Keratinocyte (primary cell): ENCODE data around the gene FLNC. TPM values are rescaled to one million over a fixed set of nuclear protein-coding genes. Genes with fewer than 3 reads are reported as not detected.

Experiments
- DNase-seq: peaks from one replicate; pipeline ENCODE4 v3.0.0-alpha.2; 2011; ENCODE audit warnings: low read depth, missing footprints, low spot score
- FAIRE-seq: peaks from 2 replicates; lab custom pipeline; 2011; peaks lifted over from hg19 to GRCh38; lab: Jason Lieb, UNC
- H2AFZ ChIP-seq: 2 replicates; pipeline ENCODE4 v1.6.0; 2012; ENCODE audit warnings: low read length, control low read depth, inconsistent platforms; ENCODE audit not compliant: control insufficient read depth
- H3K27ac ChIP-seq: 2 replicates; pipeline ENCODE4 v1.5.1; 2011; ENCODE audit warnings: low read length; ENCODE audit not compliant: control insufficient read depth, insufficient read depth
- H3K27me3 ChIP-seq: 3 replicates; pipeline ENCODE4 v1.6.0; 2011; ENCODE audit warnings: low read length; ENCODE audit not compliant: control insufficient read depth, insufficient read depth; ENCODE audit errors: extremely low read depth
- H3K36me3 ChIP-seq, 2 experiments: 2 replicates in 1 of 2; 3 replicates in 1 of 2; pipeline ENCODE4 v1.5.1; 2011; ENCODE audit warnings: low read length in 2 of 2, mild to moderate bottlenecking in 1 of 2; ENCODE audit not compliant: control insufficient read depth in 2 of 2, insufficient read depth in 2 of 2; ENCODE audit errors: extremely low read depth in 1 of 2
- H3K4me1 ChIP-seq: 3 replicates; pipeline ENCODE4 v1.5.1; 2011; ENCODE audit warnings: low read length; ENCODE audit not compliant: control insufficient read depth, insufficient read depth; ENCODE audit errors: extremely low read depth
- H3K4me2 ChIP-seq: 3 replicates; pipeline ENCODE4 v1.6.0; 2011; ENCODE audit warnings: low read depth, low read length; ENCODE audit not compliant: control insufficient read depth, insufficient read depth; ENCODE audit errors: extremely low read depth
- H3K4me3 ChIP-seq, 3 experiments: fragments of 200-600 bp in 1 of 3; sonication (generic) in 1 of 3; 2 replicates in 2 of 3; 3 replicates in 1 of 3; pipeline ENCODE4 v1.5.1; 2011 to 2016; ENCODE audit warnings: low read length in 3 of 3, mild to moderate bottlenecking in 3 of 3, control low read depth in 2 of 3, inconsistent platforms in 1 of 3, low read depth in 1 of 3, mixed read lengths in 1 of 3, mixed run types in 1 of 3, moderate library complexity in 1 of 3; ENCODE audit not compliant: control insufficient read depth in 2 of 3, insufficient read depth in 2 of 3; ENCODE audit errors: extremely low read depth in 1 of 3
- H3K79me2 ChIP-seq: 2 replicates; pipeline ENCODE4 v1.6.0; 2012; ENCODE audit warnings: low read length; ENCODE audit not compliant: control insufficient read depth, insufficient read depth
- H3K9ac ChIP-seq: 3 replicates; pipeline ENCODE4 v1.6.0; 2011; ENCODE audit warnings: low read length; ENCODE audit not compliant: control insufficient read depth, insufficient read depth; ENCODE audit errors: extremely low read depth
- H3K9me1 ChIP-seq: 3 replicates; pipeline ENCODE4 v1.6.0; 2011; ENCODE audit warnings: low read length; ENCODE audit not compliant: control insufficient read depth, insufficient read depth; ENCODE audit errors: extremely low read depth
- H3K9me3 ChIP-seq: 2 replicates; pipeline ENCODE4 v1.5.1; 2012; ENCODE audit warnings: low read depth, low read length; ENCODE audit not compliant: control insufficient read depth
- H4K20me1 ChIP-seq: 3 replicates; pipeline ENCODE4 v1.6.0; 2011; ENCODE audit warnings: low read length; ENCODE audit not compliant: control insufficient read depth, insufficient read depth; ENCODE audit errors: extremely low read depth
- EZH2 ChIP-seq: IDR thresholded peaks from one replicate; pipeline ENCODE4 v1.6.1; 2012; ENCODE audit warnings: inconsistent platforms, mild to moderate bottlenecking, low read length, moderate library complexity
- dilution Hi-C: fragments of 300-500 bp; cut with MboI; formaldehyde crosslinking; loops from one replicate; pipeline ENCODE4 v1.7.0; 2020; ENCODE audit warnings: low sequenced_read_pairs; ENCODE audit not compliant: extremely low pct_ligation_motif_present
- polyA plus RNA-seq, 5 experiments: library from polyadenylated mRNA; depleted of rRNA in 3 of 5; stranded (reverse) in 3 of 5; stranded (forward) in 1 of 5; unstranded in 1 of 5; fragments of >200 nt; gene quantifications; 1 replicate in 1 of 5; 2 replicates in 3 of 5; 3 replicates in 1 of 5; pipeline versions ENCODE4 v1.2.1 to v1.2.3, GENCODE V29; 2011 to 2012; ENCODE audit warnings: missing spikeins in 2 of 5, low read depth in 1 of 5, low replicate concordance in 1 of 5
- TF ChIP-seq, protein P1 (sequence below), 3 experiments: IDR thresholded peaks in 1 of 3; conservative IDR thresholded peaks in 1 of 3; optimal IDR thresholded peaks in 1 of 3; 2 replicates in 2 of 3; 3 replicates in 1 of 3; pipeline versions ENCODE3 to v1.5.1; 2011; ENCODE audit warnings: low read length in 3 of 3, mild to moderate bottlenecking in 3 of 3, moderate library complexity in 2 of 3, control low read depth in 1 of 3, inconsistent platforms in 1 of 3; ENCODE audit not compliant: insufficient read depth in 2 of 3; ENCODE audit errors: extremely low read depth in 1 of 3

The FLNC gene
- polyA plus RNA-seq, 1 donor (not counting 4 experiments of a cell fraction or from before 2014, with no cell fraction given) = 0.03 TPM

GRCh38 chr7:128888756-128889095 lies 58.5 kb downstream of the FLNC start:
- dilution Hi-C loops = no loop called here
- no peaks in the 10 kb centered on the region for H3K27me3 ChIP-seq
- no peak for FAIRE-seq
- no peaks in the 10 kb centered on the region for H3K79me2 ChIP-seq
- no peak overlapping the region for H3K4me3 ChIP-seq
- no peaks in the 10 kb centered on the region for H3K36me3 ChIP-seq
- no peak overlapping the region for H3K9ac ChIP-seq
- no peak overlapping the region for H2AFZ ChIP-seq
- H4K20me1 ChIP-seq = no peaks in the 10 kb centered on the region
- no peak overlapping the region for H3K27ac ChIP-seq
- no peak overlapping the region for H3K4me2 ChIP-seq
- no peaks in the 10 kb centered on the region for H3K9me1 ChIP-seq
- H3K9me3 ChIP-seq = peaks cover 2% of the 10 kb centered on the region
- no peak for DNase-seq
- H3K4me1 ChIP-seq = peaks cover 25% of the 10 kb centered on the region
- no peak for TF ChIP-seq EZH2
- TF ChIP-seq, protein P1, sequence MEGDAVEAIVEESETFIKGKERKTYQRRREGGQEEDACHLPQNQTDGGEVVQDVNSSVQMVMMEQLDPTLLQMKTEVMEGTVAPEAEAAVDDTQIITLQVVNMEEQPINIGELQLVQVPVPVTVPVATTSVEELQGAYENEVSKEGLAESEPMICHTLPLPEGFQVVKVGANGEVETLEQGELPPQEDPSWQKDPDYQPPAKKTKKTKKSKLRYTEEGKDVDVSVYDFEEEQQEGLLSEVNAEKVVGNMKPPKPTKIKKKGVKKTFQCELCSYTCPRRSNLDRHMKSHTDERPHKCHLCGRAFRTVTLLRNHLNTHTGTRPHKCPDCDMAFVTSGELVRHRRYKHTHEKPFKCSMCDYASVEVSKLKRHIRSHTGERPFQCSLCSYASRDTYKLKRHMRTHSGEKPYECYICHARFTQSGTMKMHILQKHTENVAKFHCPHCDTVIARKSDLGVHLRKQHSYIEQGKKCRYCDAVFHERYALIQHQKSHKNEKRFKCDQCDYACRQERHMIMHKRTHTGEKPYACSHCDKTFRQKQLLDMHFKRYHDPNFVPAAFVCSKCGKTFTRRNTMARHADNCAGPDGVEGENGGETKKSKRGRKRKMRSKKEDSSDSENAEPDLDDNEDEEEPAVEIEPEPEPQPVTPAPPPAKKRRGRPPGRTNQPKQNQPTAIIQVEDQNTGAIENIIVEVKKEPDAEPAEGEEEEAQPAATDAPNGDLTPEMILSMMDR (optimal IDR thresholded peaks at IDR 0.05 in 1 of 3, IDR thresholded peaks at IDR 0.05 in 1 of 3, conservative IDR thresholded peaks at IDR 0.05 in 1 of 3; ENCODE audit: extremely low read depth in 1 of 3, insufficient read depth in 2 of 3, low read length in 3 of 3) = no peak

DNA sequence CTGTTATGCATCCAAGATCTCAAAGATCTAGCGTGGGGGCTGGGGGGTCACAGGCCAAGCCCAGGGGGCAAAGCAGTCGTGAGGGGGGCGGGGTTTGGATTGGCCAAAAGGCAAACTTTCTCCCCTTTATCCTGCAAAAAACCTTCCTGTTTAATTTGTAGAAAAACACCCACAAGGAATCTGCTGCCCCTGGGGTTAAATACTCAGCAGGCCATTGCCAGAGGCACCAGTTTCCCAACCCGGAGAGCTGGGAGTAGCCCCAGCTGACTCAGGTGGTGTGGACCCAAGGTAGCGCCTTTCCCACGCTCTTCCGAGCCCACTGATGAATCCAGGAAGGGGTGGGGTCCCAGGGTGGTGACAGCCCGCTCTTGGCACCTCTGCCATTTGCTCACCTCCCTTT lies 58.9 kb downstream of the FLNC start:
- no peaks in the 10 kb centered on the region for H3K9me1 ChIP-seq
- TF ChIP-seq, protein P1 (optimal IDR thresholded peaks at IDR 0.05 in 1 of 3, IDR thresholded peaks at IDR 0.05 in 1 of 3, conservative IDR thresholded peaks at IDR 0.05 in 1 of 3; ENCODE audit: extremely low read depth in 1 of 3, insufficient read depth in 2 of 3, low read length in 3 of 3) = no peak
- no peak for TF ChIP-seq EZH2
- DNase-seq (no peak), FAIRE-seq (no peak)
- H4K20me1 ChIP-seq = no peaks in the 10 kb centered on the region
- peaks cover 25% of the 10 kb centered on the region for H3K4me1 ChIP-seq
- no peaks in the 10 kb centered on the region for H3K27me3 ChIP-seq
- H3K9me3 ChIP-seq = peaks cover 2% of the 10 kb centered on the region
- no peaks in the 10 kb centered on the region for H3K79me2 ChIP-seq
- dilution Hi-C loops = no loop called here
- H3K9ac ChIP-seq = no peak overlapping the region
- H2AFZ ChIP-seq = no peak overlapping the region
- no peak overlapping the region for H3K4me3 ChIP-seq
- no peak overlapping the region for H3K4me2 ChIP-seq
- no peak overlapping the region for H3K27ac ChIP-seq
- H3K36me3 ChIP-seq = no peaks in the 10 kb centered on the region
